ENCODE measurements around the gene FBXO44.

The FBXO44 gene

DNA sequence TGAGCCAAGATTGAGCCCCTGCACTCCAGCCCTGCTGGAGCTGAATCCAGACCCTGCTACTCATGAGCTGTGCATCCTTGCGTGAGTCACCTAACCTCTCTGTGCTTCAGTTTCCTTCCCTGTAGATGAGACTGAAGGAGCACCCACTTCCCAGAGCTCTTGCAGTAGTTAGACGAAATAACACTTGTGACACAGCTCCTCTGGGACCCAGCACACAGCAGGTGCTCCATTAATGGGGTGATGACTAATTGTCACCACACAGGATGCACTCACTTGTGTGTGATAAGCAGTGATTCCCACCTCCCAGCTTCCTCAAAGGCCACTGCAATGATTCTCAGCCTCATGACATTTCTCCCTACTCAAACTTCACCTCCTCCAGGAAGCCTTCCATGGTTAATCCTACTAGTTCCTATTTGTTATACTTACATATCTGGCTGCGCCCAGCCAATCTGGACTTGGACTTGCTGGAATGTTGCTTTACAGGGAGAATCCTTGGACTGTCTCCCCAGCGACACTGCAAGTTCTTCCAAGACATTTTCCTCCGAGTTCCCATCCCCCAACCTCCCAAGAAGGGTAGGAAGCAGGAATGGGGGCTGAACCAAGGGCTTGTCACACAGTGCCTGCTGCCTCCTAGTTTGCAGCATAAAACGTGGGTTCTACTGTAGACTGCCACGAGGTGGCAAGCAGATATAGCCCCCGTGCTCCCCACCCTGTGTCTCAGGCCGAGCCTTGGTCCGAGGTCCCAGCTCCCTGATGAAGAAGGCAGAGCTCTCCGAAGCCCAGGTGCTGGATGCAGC, 54.1 kb downstream of the FBXO44 start:
- DNase-seq (ENCODE audit: low spot score): no peak

DNA sequence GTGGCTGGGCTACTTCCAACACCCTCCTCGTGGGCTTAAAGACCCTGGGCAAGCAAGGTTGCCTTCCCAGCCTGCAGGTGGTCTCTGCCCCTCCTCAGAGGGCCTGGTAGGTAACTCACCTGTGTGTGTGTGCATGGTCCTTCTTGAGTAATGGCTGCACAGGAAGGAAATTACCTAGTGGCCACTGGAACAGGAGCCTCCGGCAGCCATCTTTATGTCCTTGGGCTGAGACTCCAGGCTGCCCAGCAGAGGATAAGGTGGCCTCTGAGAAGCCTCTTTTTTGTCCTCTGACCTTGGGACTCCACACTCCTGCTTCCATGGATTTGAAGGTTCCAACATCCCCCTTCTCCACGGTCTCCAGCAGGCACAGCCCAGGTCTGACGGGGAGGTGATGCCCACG, 56.8 kb downstream of the FBXO44 start:
- DNase-seq (ENCODE audit: low spot score): no peak

DNA sequence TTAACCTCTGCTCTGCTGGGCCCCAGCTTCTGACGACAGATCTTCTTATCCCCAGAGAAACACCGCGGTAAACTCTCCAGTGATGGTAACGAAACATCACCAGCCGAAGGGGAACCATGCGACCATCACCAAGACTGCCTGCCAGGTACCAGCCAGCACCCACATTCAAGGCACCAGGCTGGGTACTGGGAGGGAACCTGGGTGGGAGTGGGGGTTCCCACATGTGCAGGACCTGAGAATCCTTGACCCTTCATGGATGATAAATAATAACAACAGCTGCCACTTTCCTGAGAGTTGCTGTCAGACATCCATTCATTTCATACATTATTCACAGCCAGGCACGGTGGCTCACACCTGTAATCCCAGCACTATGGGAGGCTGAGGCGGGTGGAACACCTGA, 57.6 kb downstream of the FBXO44 start:
- DNase-seq (ENCODE audit: low spot score): no peak

Measured in cerebellar cortex (tissue), 1 donor.